Testis (tissue), 3 donors: ENCODE results near the gene SP2. TPM values are rescaled to one million over a fixed set of nuclear protein-coding genes. Genes with fewer than 3 reads are reported as not detected.
"Not testable (repeated sequence)": the region's sequence is repeated elsewhere in the genome, so short reads cannot be mapped to it uniquely, and the experiment has no call there.

Experiments
- DNase-seq: peaks from one replicate; pipeline ENCODE4 v3.0.0-alpha.2; 2019
- H3K27ac ChIP-seq, 2 donors: fragments of 200-600 bp; sonication (generic); one replicate each; pipeline ENCODE4 v1.5.1; 2019
- H3K27me3 ChIP-seq: fragments of 200-600 bp; sonication (generic); one replicate; pipeline ENCODE4 v1.5.1; 2019
- H3K36me3 ChIP-seq: fragments of 200-600 bp; sonication (generic); one replicate; pipeline ENCODE4 v1.5.1; 2017; ENCODE audit warnings: low read depth; ENCODE audit errors: missing control alignments
- H3K4me1 ChIP-seq: fragments of 200-600 bp; sonication (generic); one replicate; pipeline ENCODE4 v1.5.1; 2019
- H3K4me3 ChIP-seq, 2 donors: fragments of 200-600 bp; sonication (generic); one replicate each; pipeline ENCODE4 v1.5.1; 2017 to 2019
- H3K9me3 ChIP-seq: fragments of 200-600 bp; sonication (generic); one replicate; pipeline ENCODE4 v1.5.1; 2017
- POLR2A ChIP-seq: fragments of 450-650 bp; IDR thresholded peaks from one replicate; pipeline ENCODE4 v1.6.1; 2017; ENCODE audit warnings: antibody characterized with exemption, mild to moderate bottlenecking, moderate library complexity
- WGBS, 2 donors: methylation state at CpG; one replicate each; pipeline ENCODE4 v1.1.5; 2018; 5-methylcytosine and 5-hydroxymethylcytosine counted together
- intact Hi-C: fragments of 100-400 bp; cut with DNase I; formaldehyde crosslinking; loops from one replicate; pipeline ENCODE4 v1.15.1; 2023; ENCODE audit warnings: low total_unique reads
- polyA plus RNA-seq: library from polyadenylated mRNA; stranded (reverse); fragments of 350-450 nt; fragmentation: Illumina TruSeq; extraction: RNeasy Lipid Tissue Mini Kit (QIAGEN cat#74804); gene quantifications from one replicate; pipeline ENCODE4 v1.2.3, GENCODE V29; 2014; ENCODE audit warnings: low read depth, low replicate concordance; ENCODE audit not compliant: insufficient read depth
- total RNA-seq, 2 donors: library from RNA; depleted of rRNA; stranded (reverse); fragments of >200 nt; gene quantifications; one replicate each; pipeline ENCODE4 v1.2.3, GENCODE V29; 2016
- TF ChIP-seq, protein P1 (sequence below), 3 experiments: fragments of 450-650 bp in 2 of 3; fragments of 200-600 bp in 1 of 3; sonication (generic) in 1 of 3; IDR thresholded peaks; one replicate each; pipeline ENCODE4 v1.5.1; 2016 to 2019; ENCODE audit warnings: antibody characterized with exemption in 3 of 3, mild to moderate bottlenecking in 2 of 3, moderate library complexity in 1 of 3

SP2 gene
- total and polyA plus RNA-seq, 3 donors from 2014 or later, result 18.9 to 35.0 (median 23.5) TPM

DNA sequence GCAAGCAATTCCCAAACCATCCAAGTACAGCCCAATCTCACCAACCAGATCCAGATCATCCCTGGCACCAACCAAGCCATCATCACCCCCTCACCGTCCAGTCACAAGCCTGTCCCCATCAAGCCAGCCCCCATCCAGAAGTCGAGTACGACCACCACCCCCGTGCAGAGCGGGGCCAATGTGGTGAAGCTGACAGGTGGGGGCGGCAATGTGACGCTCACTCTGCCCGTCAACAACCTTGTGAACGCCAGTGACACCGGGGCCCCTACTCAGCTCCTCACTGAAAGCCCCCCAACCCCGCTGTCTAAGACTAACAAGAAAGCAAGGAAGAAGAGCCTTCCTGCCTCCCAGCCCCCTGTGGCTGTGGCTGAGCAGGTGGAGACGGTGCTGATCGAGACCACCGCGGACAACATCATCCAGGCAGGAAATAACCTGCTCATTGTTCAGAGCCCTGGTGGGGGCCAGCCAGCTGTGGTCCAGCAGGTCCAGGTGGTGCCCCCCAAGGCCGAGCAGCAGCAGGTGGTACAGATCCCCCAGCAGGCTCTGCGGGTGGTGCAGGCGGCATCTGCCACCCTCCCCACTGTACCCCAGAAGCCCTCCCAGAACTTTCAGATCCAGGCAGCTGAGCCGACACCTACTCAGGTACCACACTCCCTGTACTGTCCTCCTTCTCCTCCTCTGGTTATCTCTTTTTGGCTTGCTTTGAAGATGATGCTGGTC, 20.6 kb downstream of the SP2 start:
- 89 to 90% methylated on average over 18 to 19 of the region's 19 CpGs for WGBS, 2 donors
- Histone ChIP-seq H3K9me3 (no peaks in the 10 kb centered on the region), H3K4me1 (peaks cover 10% of the 10 kb centered on the region), H3K27ac (peak overlapping the region in 1 of 2 donors; percentile 74), H3K36me3 (no peaks in the 10 kb centered on the region), H3K4me3 (no peak overlapping the region), H3K27me3 (no peaks in the 10 kb centered on the region)
- no peak for DNase-seq
- TF ChIP-seq, protein P1, sequence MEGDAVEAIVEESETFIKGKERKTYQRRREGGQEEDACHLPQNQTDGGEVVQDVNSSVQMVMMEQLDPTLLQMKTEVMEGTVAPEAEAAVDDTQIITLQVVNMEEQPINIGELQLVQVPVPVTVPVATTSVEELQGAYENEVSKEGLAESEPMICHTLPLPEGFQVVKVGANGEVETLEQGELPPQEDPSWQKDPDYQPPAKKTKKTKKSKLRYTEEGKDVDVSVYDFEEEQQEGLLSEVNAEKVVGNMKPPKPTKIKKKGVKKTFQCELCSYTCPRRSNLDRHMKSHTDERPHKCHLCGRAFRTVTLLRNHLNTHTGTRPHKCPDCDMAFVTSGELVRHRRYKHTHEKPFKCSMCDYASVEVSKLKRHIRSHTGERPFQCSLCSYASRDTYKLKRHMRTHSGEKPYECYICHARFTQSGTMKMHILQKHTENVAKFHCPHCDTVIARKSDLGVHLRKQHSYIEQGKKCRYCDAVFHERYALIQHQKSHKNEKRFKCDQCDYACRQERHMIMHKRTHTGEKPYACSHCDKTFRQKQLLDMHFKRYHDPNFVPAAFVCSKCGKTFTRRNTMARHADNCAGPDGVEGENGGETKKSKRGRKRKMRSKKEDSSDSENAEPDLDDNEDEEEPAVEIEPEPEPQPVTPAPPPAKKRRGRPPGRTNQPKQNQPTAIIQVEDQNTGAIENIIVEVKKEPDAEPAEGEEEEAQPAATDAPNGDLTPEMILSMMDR (IDR thresholded peaks at IDR 0.05), result no peak
- no peak for TF ChIP-seq POLR2A
- intact Hi-C loops, result no loop called here

DNA sequence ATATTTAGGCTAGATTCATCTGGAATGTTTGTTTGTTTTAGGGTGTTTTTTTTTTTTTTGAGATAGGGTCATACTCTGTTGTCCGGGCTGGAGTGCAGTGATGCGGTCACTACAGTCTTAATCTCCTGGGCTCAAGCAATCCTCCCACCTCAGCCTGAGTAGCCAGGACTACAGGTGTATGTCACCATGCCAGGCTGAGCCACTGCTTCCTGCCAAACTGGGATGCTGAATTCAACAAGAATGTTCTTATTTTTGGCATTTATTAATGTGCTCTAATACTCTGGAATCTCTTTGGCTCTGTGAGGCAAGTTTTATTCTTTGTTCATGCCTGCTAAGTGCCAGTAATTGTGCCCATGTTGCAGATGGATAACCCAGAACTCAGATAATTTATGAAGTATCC, 21.5 kb downstream of the SP2 start:
- no peaks in the 10 kb centered on the region for H3K27me3 ChIP-seq
- H3K36me3 ChIP-seq, result no peaks in the 10 kb centered on the region
- no peak overlapping the region for H3K4me3 ChIP-seq
- H3K4me1 ChIP-seq, result peaks cover 10% of the 10 kb centered on the region
- DNase-seq, result no peak
- no peak for TF ChIP-seq POLR2A
- TF ChIP-seq, protein P1 (IDR thresholded peaks at IDR 0.05), result no peak
- 57 to 71% methylated on average over 2 of the region's 2 CpGs for WGBS, 2 donors
- intact Hi-C loops, result no loop called here
- H3K27ac ChIP-seq, result no peak overlapping the region
- H3K9me3 ChIP-seq, result no peaks in the 10 kb centered on the region

DNA sequence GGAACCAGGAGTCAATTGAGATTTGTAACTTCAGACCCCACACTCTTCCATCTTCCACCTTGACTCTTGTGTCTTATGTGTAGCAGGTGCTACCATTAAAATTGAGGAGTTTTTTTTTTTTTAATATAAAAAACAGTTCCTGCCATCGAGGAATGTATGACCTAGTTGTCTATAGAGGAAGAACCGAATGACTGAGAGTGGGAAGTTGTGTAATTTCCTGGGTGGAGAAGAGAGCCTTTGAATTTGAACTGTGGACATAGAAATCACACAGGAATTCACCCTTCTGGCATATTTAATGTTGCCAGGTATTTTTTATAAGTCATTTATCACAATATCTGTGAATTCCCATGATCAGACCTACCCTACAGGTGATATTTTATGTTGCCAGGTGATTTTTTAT, 22.0 kb downstream of the SP2 start:
- no peaks in the 10 kb centered on the region for H3K9me3 ChIP-seq
- no peaks in the 10 kb centered on the region for H3K27me3 ChIP-seq
- H3K36me3 ChIP-seq, result no peaks in the 10 kb centered on the region
- no peak overlapping the region for H3K4me3 ChIP-seq
- TF ChIP-seq, protein P1 (IDR thresholded peaks at IDR 0.05), result no peak
- no peak for TF ChIP-seq POLR2A
- DNase-seq, result no peak
- H3K27ac ChIP-seq, result no peak overlapping the region
- H3K4me1 ChIP-seq, result peaks cover 10% of the 10 kb centered on the region
- 82 to 89% methylated on average over 2 of the region's 2 CpGs for WGBS, 2 donors
- intact Hi-C loops, result no loop called here

DNA sequence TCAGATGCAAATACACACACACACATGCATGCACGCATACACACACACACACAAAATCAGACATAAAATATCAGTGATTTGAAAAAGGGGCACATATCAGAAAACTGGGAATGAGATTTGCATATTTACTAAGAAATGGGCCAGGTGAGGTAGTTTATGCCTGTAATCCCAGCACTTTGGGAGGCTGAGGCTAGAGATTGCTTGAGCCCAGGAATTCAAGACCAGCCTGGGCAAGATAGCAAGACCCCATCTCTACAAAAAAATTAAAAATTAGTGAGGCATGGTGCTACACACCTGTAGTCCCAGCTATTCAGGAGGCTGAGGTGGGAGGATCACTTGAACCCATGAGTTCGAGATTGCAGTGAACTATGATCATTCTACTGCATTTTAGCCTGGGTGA, 23.0 kb downstream of the SP2 start:
- Histone ChIP-seq H3K27ac (no peak overlapping the region), H3K27me3 (no peaks in the 10 kb centered on the region), H3K4me3 (no peak overlapping the region), H3K36me3 (no peaks in the 10 kb centered on the region), H3K4me1 (peaks cover 10% of the 10 kb centered on the region), H3K9me3 (no peaks in the 10 kb centered on the region)
- TF ChIP-seq POLR2A, result no peak
- TF ChIP-seq, protein P1 (IDR thresholded peaks at IDR 0.05), result no peak
- intact Hi-C loops, result no loop called here
- DNase-seq, result no peak
- 95 to 96% methylated on average over 2 of the region's 2 CpGs for WGBS, 2 donors

DNA sequence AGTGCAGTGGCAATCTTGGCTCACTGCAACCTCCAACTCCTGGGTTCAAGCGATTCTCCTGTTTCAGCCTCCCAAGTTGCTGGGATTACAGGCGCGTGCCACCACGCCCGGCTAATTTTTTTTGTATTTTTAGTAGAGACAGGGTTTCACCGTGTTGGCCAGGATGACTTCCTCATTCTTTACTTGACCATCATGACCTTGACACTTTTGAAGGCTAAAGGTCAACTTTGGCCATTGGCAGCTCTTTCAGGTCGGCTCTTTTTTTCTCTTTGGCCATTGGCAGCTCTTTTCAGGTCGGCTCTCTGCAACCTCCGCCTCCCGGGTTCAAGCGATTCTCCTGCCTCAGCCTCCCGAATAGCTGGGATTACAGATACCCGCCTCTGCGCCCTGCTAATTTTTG, 23.9 kb downstream of the SP2 start:
- H3K4me1 ChIP-seq, H3K27ac ChIP-seq, H3K9me3 ChIP-seq, H3K27me3 ChIP-seq, intact Hi-C loops, H3K4me3 ChIP-seq, DNase-seq, H3K36me3 ChIP-seq: not testable (repeated sequence)
- WGBS, 2 donors, result 92 to 97% methylated on average over 14 of the region's 14 CpGs
